SK-N-MC (cell line): ENCODE data around the gene PDIK1L.

ENCODE experiments used
- EZH2 ChIP-seq: fragments of 200-600 bp; sonication (generic); IDR thresholded peaks from one replicate; pipeline ENCODE4 v1.6.1; 2017; ENCODE audit warnings: antibody characterized with exemption
- POLR2AphosphoS5 ChIP-seq: IDR thresholded peaks from 2 replicates; pipeline ENCODE4 v1.6.1; 2012; ENCODE audit warnings: mild to moderate bottlenecking, low read depth, low read length, borderline replicate concordance

DNA sequence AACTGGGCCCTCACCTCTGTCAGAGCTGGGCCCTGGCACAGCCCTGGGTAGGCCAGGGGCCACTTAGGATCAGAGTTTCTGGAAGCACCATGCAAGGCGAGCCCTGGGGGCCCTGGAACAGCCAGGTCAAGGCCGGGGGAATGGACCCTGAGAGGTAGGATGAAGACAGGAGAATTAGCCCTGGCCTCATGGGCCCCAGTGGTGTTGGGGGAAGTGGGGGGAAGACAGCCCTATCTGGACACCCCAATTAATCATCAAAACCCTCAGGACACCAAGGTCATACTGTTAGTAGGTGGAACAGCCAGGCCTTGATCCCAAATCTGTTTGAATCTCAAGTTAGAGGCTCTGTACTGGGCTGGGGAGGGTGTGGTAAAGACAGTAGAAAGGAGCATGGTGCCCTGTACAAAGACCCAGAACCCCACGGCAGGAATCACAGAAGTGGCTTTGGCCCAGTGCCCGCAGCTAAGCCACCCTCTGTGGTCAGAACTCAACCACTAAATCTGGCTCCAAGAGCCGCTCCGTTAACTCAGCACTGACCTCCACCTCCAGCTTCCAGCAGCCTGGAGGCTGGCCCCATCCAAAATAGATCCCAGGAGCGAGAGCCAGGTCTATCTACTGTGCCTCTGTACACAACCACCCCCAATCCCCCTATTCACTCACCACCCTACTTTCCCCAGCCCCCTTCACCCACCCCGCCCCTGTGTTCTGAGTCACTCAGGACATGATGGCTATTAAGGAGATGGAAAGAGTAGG is 30.2 kb upstream of the PDIK1L start:
- TF ChIP-seq EZH2 (no peak), POLR2AphosphoS5 (no peak)
